Erythroblast (primary cell): ENCODE measurements around the gene TH.

Experiments used
- GATA1 ChIP-seq: IDR thresholded peaks from 2 replicates; pipeline ENCODE4 v1.6.1; 2011; ENCODE audit warnings: low read depth, mild to moderate bottlenecking, control low read depth, low read length, moderate library complexity
- POLR2A ChIP-seq: IDR thresholded peaks from 2 replicates; pipeline ENCODE4 v1.6.1; 2011; ENCODE audit warnings: mild to moderate bottlenecking, low read length

- no peak for TF ChIP-seq POLR2A
- no peak for TF ChIP-seq GATA1
These were observed 10.8 kb downstream of the TH start, which contains the start of gene INS for GRCh38 chr11:2160736-2161259.
